GM21423 (cell line): ENCODE measurements around the gene SDK1.

Source experiments
- ATAC-seq: cut with Tn5 transposase; IDR thresholded peaks from one replicate; pipeline ENCODE4 v1.9.1; 2021; ENCODE audit warnings: mild to moderate bottlenecking, moderate library complexity; ENCODE audit not compliant: unreplicated experiment

Gene SDK1

DNA sequence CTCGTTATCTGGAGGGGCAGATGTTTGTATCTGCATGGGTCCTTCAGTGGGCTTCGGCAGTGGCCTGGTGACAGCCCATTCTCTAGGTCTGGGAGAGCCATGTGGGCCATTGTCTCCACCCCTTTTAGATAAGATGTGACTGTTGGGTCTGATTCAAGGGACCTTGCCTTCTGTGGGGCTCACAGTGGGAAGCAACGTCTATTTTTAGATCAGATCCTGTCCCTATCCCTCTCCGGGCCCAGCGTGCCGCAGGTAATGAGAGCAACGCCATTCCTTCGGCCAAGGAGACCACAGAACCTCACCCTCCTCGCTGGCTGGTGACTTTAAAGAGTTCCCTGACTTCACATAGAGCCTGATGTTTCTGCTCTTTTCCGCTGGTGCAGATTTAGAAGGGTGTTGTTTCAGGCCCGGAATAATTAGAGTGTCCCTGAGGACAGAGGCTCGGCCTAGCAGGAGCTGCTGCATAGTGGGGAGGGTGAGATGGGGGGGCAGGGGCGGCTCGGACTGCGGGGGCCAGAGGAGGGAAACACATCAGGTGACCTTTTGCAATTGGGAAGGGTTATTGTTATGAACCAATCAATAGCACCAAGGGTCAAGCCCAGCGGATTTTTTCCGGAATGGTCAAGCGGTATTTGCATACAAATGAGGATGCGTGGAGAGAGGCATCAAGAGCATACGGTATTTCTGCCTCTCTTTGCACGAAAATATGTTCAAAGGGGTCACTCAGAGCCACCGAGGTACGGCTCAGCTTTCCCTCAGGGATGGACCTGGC, 878.0 kb downstream of the SDK1 start:
- no peak for ATAC-seq

DNA sequence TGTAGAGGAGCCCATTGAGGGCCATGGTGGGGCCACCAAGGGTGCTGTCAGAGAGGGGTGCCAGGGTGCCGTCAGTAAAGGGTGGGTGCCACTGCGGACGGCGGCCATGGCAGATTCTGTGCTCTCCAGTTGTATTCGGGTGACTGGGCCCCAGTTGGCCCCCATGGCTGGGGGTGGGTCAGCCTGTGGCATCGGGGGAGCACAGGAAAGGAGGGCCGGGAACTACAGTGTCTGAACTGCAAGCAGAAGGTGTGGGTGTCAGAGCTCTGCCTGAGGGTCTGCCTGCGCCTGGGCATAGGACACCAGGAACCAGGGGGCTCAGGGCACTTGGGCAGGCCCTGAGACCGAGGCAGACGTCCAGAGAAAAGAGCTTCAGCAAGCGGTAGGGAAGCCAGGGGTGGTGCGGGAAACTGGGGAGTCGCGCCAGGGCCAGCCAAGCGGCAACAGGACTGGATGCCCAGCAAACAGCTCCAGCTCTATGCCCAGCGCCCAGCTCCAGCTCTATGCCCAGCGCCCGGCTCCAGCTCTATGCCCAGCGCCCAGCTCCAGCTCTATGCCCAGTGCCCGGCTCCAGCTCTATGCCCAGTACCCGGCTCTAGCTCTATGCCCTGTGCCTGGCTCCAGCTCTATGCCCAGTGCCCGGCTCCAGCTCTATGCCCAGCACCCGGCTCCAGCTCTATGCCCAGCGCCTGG, 878.8 kb downstream of the SDK1 start:
- no peak for ATAC-seq

DNA sequence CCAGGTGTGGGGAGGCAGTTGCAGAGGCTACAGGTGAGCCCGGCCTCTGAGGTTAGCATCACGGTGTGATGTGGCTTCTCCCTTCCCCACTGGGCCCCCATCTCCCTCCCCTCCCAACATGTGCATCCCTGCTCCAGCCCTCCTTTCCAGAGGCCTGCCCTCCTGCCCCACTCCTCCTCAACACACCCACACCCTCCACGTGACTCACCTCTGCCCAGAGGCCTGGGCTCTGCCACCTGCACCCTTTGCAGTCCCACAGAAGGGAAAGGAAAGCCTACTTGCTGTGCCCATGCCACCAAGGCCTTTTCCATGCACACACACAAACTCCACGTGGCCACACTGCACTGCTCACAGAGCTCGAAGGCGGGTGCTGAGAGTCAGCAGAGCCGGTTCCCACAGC, 880.4 kb downstream of the SDK1 start:
- ATAC-seq: no peak

DNA sequence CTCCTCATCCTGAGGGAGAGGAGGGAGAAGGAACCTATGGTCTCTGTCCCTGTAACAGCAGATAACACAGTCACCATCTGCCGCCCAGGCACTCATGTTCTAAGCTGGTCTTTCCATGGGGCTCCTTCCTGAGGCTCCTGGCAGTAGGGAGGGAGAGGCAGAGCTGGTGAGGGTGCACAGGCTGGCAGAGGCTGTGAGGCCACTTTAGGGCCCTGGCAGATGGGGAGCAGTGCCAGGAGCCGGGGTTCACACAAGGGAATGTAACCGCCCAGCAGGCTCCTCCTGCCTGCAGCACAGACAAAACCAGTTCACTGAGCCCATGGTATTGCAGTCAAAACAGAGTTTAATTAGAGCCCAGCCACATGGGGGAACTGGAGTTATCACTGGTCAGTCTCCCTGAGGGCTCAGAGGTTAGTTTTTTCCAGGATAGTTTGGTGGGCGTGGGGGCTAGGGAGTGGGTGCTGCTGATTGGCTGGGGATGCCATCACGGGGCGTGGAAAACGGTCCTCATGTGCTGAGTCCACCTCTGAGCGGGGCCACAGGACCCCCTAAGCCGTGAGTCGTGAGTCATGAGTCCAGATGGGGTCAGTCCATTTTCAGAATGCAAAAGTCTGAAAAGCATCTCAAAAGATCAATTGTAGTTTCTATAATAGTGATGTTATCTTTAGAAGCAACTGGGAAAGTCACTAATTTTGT, 881.7 kb downstream of the SDK1 start:
- ATAC-seq: no peak

DNA sequence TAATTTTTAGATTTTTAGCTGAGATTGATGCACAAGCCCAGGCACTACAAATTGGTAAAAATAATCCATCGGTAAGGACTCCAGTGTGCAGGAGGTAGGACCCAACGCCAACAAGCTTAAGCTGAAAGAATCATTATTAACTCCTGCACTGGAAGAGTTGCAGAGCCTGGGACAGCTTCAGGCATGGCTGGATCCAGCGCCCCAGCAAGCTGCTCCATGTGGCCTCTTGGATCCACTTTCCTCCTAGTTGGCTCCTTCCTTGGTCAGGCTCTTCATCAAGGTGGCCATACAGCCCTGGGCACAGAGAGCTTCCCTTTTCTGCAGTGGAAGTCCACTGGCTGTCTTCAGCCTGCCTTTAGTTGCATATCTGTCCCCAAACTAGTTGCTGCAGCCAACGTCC, 883.6 kb downstream of the SDK1 start:
- no peak for ATAC-seq

DNA sequence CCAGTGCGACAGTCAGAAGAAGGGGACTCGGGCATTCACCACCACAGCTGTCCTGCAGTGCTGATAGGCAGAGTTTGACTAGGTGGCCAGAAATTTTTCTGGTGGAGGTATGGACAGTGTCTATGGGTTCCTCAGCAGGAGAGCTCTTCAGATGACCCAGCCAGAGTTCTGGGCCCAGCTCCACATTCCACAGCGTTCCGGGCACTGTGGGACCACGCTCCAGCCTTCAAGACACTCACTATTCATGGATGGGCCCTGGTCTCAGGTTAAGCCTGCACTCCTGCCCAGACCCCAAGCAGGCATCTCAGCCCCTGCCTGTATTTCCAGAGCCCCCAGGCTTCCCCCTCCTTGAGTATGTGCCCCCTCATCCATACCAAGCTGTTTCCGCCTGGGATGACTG, 884.1 kb downstream of the SDK1 start:
- no peak for ATAC-seq

DNA sequence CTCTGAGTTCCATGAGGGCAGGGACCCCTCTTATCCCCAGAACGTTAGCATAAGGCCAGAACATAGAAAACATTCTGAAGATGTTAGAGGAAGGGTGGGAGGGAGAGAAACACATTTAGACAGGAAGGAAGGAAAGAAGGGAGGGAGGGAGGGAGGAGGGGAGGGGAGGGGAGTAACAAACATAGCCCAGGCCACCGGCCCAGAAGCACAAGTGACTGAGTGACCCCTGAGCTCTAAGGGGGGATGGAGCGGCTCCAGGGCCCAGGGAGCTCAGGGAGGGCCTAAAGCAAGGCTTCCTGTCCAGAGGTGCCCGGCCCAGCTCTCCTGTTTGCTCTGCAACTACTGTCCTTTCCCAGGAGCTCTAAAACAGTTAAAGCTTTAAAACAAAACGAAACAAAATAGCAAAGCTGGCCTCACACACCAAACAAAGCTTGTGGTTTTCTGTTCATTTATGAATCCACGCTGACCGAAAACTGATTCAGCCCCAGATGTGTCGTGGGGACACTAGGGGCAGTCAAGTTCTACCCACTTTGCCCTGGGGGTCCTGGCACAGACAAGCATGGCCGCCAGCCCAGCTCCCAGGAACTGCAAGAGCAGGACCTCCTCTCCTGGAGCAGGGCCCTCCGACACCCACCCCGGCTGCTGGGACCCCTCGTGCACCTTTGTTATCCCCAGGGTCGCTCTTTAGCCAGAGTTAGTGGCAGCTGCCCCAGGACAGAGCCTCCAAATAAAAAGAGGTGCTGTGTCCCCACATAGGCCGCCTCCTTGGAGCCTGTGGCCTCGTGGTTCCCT, 884.9 kb downstream of the SDK1 start:
- no peak for ATAC-seq

DNA sequence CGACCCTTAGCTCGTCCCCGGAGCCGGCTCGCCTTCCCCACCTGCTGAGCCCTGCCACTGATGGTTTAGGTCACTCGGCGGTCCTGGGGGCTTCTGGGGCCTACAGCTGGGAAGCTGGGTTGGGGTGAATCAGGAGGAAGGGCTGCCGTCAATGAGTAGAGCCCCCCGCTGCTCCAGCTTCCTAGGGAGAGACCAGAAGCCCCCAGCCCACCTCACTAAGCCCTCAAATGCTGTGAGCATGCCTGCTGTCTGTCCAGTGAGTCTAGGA, 885.4 kb downstream of the SDK1 start:
- ATAC-seq: no peak

DNA sequence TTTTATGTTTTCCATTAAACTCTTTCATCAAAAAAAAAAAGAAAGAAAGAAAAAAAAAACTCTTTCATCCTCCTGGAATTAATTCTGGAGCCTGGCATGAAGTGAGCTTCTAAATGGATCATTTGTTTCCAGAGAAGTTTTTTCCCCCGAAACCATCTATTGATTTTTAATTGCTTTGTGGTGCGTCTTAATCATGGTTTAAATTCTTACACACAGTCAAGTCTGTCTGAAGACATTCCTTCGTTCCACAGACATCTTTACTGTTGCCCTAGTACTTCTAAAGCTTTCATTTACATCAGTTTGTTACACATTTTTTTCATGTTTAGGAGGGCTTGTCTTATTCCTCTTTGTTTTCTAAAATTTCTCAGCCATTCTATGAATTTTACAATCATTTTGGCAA, 887.6 kb downstream of the SDK1 start:
- ATAC-seq: no peak

DNA sequence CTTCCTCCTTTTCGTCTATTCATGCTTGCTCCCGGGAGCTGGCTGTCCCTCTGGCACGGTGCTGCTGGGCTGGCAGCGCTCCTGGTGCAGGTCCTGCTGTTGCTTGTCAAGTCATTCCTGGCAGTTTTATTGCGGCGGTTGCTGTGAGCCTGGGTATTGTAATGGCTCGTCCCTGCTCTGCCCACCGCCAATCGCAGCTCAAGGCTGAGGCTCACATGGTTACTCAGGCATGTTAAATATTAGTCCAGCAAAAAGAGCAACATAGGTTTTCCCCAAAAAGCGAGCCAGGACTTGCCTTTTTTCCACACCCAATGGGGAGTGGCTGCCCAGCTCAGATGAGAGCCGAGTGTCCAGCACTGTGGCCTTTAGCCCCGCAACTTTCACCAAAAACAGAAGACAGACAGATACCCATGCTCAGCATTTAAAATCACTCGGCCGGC, 888.1 kb downstream of the SDK1 start:
- ATAC-seq: no peak

DNA sequence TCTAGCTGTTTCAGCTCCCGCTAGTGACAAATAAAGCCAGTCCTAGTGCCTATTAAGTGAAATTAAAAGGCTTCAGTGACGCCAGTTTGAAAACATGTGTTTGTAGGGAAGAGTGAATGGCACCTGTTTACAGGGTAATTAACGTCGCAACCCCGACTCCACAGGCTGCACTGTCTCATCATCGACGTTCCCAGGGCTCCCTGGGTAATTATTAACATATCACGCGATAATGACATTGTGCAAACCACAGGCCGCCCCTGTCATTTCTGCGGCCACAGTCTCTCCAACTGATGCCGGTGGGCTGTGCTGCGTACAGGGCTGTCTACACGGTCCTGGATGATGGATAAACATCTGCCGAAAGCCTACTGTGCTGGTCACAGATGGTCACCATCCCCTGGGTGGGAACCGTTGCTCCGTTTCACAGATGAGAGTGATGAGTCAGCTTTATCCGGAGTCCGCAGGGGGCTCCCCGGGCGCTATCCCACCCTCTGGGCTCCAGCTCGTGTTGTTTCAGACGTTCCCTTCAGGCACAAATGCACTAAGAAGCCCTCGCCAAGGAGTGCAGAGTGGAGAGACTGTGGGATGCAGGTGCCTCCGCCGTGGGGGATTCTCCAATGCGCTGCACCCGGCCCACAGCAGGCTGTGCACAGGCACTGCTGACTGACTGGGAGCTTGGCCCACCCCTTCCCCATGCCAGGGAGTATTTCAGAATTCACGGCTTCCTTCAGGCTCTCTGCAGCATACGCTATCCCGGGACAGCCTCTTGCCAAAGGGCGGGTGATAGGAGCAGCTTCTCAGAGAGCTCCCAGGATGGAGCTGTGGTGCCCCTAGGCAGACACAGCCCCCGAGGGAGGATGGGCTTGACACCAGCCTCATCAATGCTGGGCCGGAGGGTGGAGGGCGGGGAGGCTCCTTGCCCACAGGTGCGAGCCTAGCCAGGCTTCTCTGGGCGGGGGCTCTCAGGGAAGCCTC, 889.2 kb downstream of the SDK1 start:
- no peak for ATAC-seq

DNA sequence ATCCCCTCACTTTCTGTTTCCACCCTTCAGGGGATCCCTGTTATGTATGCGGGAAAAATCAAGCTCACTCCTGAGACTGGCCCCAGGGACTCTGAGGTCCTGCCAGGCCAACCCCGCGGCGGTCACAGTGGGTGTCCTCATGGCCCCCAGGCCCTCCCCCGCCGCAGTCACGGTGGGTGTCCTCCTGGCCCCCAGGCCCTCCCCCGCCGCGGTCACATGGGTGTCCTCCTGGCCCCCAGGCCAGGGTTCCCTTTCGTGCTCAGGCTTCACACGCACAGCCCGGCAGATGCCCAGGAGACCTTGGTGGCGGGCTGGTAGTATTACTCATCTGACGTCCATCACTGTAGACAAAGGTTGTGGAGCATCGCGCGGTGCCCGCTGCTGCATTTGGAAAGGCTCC, 890.0 kb downstream of the SDK1 start:
- ATAC-seq: no peak

DNA sequence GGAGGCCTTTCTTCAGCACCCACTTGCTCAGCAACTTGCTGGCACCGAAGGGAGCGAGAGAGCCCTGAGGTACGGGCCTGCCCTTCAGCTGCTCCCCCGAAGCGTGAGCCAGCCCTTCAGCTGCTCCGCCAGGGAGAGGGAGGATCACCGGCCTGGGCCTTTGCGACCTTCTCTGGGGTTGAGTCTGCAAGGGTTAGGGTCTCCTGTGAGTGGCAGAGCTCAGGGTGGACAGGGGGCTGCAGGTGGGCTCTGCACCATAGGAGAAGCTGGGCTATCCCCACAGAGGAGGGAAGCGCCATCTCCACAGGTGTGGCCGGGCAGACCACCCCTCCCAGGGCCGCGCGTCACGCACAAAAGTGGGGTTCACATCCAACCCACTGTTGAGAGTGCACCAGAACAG, 890.5 kb downstream of the SDK1 start:
- no peak for ATAC-seq

DNA sequence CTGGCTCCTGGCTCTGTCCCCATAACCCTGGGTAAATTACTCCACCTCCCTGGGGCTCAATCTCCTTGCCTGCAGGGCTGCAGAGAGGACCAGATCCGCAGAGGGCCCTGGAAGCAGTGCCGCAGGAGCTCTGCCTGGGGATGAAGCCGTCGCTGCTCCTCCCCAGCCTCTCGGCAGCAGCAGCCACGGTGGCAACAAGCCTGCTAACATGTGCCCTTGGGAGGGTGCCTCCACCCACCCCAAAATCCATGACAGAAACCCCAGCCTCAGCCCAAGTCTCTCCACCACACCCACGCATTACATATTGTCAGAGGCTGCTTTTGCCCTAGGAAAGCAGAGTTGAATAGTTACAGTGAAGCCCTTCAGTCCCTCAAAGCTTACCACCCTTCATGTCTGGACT, 894.6 kb downstream of the SDK1 start:
- no peak for ATAC-seq

DNA sequence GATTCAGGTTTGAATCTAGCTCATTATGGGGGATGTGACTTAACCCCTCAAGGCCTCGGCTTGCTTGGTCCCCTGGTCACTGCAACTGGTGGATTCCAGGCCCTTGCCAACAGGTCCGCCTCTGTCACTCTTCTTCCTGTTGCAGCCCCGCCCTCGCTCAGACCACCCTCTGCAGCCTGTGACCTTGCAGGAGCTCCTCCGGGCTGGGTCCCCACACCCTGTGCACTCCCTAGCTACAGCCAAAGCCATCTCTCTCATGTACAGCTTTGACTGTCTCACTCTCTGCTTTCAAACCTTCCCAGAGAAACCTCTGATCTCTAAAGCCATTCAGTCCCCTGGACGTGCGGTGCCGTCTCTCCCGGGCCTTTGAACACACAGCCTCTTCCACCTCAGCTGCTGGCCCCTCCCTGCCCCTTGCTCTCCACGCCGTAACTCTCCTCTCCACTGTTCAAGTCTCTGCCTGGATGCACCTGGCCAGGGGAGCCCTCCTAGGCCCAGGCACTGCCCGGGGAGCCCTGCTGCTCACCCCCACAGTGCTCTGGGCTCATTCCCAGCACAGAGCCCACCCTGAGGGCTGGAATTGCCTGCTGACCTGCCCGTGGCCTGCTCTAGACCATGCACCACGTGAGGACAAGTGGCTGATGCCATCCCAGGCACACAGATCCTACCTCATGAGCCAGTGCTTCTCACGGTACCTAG, 895.2 kb downstream of the SDK1 start:
- no peak for ATAC-seq

DNA sequence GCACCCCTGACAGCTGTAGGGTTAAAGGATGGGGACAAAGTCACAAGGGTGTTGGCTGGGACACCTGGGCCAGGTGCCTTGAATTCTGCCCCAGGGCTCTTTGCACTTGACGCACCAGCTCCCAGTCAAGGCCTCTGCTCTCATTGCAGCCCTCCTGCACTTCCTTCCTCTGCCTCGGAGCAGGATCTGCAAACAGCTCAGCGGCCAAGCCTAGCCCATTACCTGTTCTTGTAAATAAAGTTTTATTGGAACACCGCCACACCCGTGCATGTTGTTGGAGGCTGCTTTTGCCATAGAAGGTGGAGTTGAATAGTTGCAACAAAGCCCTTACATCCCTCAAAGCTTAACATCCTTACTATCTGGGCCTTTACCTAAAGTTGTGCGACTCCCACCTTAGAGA, 897.2 kb downstream of the SDK1 start:
- no peak for ATAC-seq

DNA sequence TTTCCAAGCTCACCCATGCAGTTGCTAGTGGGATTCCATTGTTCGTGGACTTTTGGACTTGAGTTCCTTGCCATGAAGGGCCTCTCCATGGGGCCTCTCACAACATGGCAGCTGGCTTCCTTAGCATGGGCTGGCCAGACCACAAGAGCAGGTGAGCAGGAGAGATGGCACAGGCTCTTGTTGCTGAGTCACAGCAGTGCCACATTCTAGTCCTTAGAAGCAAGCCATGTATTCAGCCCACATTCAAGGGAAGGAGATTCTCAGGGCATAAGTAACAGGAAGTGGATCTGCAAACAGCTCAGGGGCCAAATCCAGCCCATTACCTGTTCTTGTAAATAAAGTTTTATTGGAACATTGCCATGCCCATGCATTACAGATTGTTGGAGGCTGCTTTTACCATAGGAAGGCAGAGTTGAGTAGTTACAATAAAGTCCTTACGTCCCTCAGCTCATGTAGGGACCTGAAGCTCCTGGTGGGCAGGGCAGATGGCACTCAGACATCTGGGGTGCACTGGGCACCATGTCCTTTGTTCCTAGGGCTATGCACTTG, 899.6 kb downstream of the SDK1 start:
- ATAC-seq: no peak

DNA sequence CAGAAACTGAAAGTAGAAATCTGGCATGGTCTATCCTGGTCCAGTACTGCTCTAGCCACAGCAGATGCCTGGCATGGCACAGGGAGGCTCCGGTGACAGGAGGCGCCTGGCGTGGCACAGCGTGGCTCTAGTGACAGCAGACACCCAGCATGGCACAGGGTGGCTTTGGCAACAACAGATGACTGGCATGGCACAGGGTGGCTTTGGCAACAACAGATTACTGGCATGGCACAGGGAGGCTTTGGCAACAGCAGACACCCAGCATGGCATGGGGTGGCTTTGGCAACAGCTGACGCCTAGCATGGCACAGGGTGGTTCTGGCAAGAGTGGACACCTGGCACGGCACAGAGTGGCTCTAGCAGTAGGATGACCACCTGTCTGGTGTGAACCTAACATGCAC, 900.5 kb downstream of the SDK1 start:
- ATAC-seq: no peak

DNA sequence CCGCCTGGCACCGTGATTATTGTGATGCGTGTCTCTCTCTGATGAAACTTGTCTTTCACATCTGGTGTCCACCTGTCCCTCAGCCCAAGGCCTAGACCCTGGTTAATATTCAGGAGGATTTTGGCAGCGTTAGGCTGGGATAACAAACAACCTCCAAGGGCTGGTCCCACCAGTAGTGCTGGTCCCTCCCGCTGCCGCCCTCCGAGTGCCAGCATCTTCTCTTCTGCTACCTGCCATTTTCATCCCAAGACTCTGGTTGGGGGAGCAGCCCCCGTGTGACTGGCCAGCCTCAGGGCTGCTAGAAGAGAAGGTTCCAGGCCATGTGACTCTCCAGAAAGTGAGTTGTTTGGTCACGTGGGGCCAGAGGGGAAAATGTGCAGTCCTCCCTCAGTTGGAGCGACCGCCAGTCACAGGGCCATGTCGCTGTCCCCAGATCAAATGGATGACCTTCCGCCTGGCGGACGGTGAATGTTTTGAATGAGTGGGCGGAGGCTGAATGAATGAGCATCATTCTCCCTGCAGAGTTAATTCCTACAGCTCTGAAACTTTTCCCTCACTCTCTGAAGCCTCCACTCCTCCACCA, 901.2 kb downstream of the SDK1 start:
- ATAC-seq: no peak
